ENCODE results near the gene HDAC7.

The HDAC7 gene

DNA sequence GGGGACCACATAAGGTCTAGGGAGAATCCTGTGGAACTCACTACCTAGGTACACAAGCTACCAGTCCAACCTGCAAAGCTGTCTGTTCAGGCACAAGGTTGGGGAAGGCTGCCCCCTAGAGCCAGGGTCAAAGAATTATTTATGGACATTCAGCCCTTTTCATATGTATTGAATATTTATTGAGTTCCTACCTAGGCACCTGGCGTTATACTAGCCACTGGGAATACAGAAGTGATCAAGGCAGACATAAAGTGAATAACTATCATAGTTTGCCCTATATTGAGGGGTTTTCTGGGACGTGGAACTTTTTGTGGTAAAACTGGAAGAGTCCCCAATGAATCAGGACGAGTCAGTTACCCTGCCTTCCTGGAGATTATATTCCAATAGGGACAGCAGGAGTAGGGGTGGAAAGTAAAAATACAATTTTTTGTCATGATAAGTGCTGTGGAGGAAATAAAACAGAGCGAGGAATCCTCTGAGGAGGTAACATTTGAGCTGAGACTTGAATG lies 52.4 kb downstream of the HDAC7 start:
- DNase-seq (ENCODE audit: extremely low spot score) = peak; percentile 71
- TF ChIP-seq, protein P1, sequence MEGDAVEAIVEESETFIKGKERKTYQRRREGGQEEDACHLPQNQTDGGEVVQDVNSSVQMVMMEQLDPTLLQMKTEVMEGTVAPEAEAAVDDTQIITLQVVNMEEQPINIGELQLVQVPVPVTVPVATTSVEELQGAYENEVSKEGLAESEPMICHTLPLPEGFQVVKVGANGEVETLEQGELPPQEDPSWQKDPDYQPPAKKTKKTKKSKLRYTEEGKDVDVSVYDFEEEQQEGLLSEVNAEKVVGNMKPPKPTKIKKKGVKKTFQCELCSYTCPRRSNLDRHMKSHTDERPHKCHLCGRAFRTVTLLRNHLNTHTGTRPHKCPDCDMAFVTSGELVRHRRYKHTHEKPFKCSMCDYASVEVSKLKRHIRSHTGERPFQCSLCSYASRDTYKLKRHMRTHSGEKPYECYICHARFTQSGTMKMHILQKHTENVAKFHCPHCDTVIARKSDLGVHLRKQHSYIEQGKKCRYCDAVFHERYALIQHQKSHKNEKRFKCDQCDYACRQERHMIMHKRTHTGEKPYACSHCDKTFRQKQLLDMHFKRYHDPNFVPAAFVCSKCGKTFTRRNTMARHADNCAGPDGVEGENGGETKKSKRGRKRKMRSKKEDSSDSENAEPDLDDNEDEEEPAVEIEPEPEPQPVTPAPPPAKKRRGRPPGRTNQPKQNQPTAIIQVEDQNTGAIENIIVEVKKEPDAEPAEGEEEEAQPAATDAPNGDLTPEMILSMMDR (IDR thresholded peaks at IDR 0.05; ENCODE audit: control extremely low read depth, extremely low read depth, low read depth, missing control alignments) = peak; percentile 83
- POLR2A ChIA-PET = no interaction called here
- CTCF ChIA-PET = interaction anchor here (0.7 to 35.8 kb wide), 33 partner anchors 10 to 276 kb away, joined by 3 to 1524 read pairs (median 6); partner anchors contain the start of genes ENDOU, RAPGEF3, RPAP3 and TMEM106C

- CTCF ChIA-PET = interaction anchor here (0.7 to 35.8 kb wide), 35 partner anchors 10 to 277 kb away, joined by 3 to 1524 read pairs (median 5); partner anchors contain the start of genes ENDOU, RAPGEF3, RPAP3 and TMEM106C
Observed at GRCh38 chr12:47766502-47767215, 53.0 kb downstream of the HDAC7 start.

GRCh38 chr12:47763481-47764346 lies 56.0 kb downstream of the HDAC7 start:
- POLR2A ChIA-PET = no interaction called here
- CTCF ChIA-PET = interaction anchor here (1.0 to 14.5 kb wide), 6 partner anchors 11 to 49 kb away, joined by 3 to 448 read pairs (median 62); partner anchors contain the start of genes ENDOU and SLC48A1
- no peak for DNase-seq (ENCODE audit: extremely low spot score)
- TF ChIP-seq, protein P1 (IDR thresholded peaks at IDR 0.05; ENCODE audit: control extremely low read depth, extremely low read depth, low read depth, missing control alignments) = no peak

More at GRCh38 chr12:47766502-47767215, 53.0 kb downstream of the HDAC7 start:
- TF ChIP-seq, protein P1 (IDR thresholded peaks at IDR 0.05; ENCODE audit: control extremely low read depth, extremely low read depth, low read depth, missing control alignments) = no peak
- POLR2A ChIA-PET = no interaction called here
- no peak for DNase-seq (ENCODE audit: extremely low spot score)

DNA sequence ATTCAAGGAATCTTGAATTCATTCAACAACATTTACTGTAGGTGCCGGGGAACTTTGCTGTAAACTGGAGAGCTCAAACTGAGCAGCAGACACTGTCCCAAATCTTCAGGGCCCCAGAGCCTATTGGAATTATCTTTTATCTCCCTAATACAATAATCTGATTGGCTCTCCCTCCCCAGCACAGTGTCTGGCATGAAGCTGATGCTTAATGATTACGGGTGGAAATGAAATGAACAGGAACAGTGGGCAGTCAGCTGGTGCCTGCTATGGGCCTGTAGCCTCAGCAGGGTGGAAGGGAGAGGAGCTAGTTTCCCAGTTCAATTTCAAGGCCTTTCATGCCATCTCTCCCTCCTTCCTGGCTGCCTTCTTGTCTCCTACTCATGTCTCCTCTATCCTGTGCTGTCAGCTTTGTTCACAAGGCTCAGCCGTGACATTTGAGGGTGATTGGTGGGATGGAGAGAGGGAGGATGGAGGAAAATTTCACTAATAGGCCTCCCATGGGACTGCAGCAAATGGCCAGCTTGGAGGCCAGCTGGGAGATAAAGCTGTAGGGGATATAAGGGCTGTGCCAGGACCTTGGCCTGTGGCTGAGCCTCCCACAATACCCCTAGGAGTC lies 56.7 kb downstream of the HDAC7 start:
- no peak for DNase-seq (ENCODE audit: extremely low spot score)
- POLR2A ChIA-PET = no interaction called here
- CTCF ChIA-PET = interaction anchor here (1.0 to 14.5 kb wide), 7 partner anchors 11 to 111 kb away, joined by 3 to 448 read pairs (median 8); partner anchors contain the start of genes ENDOU and SLC48A1
- TF ChIP-seq, protein P1 (IDR thresholded peaks at IDR 0.05; ENCODE audit: control extremely low read depth, extremely low read depth, low read depth, missing control alignments) = no peak

DNA sequence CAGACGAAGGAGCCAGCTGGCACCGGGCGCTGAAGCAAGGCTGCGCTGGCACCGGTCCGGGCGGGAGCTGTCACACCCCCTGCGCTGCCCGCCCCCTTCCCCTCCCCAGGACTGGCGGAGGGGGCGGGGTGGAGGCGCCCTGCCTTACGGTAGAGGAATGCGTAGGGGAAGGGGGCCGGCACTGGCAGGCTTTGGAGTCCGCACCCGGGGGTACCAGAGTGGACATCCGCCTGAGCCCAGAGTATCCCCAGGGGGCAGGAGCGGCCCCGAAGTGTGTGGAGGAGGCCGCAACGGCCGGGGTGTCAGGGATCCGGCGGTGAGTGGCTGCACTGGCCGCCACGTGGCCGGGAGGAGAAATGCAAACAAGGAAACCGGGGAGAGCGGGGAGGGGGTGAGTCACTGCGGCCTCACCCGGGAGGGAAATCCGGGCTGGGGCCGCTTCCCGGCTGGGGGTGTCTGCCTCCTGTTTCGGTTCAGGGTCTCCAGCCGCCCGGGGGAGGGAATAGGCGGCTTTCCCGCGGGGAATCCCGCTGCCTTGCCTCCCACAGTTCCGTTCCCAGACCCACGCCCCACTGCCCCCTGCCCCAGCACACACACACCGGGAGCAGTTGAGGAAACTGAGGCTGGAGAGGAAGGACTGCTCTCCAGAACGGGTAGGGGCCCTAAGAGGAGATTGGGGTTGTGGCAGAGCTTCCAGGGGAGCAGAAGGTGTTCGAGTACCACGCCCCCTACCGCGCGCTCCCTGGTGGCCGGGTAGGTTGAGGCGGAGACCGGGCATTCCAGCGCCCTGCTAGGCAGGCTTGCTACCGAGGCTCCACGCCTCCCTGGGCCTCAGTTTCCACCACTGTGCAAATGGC lies 60.6 kb downstream of the HDAC7 start, which contains the start of gene RAPGEF3:
Gene RAPGEF3, minus strand, starts transcription at position 47 of the 857 bp plus-strand sequence. CDS start 324 bp downstream, outside the sequence.
- ChIA-PET POLR2A (interaction anchor here (1.0 kb wide), 1 partner anchor 77 kb away, joined by 5 read pairs; no protein-coding TSS in a partner anchor), CTCF (interaction anchor here (0.6 to 14.5 kb wide), 15 partner anchors 9 to 107 kb away, joined by 3 to 448 read pairs (median 5); partner anchors contain the start of genes ENDOU and SLC48A1)
- DNase-seq (ENCODE audit: extremely low spot score) = peak; percentile 86
- TF ChIP-seq, protein P1 (IDR thresholded peaks at IDR 0.05; ENCODE audit: control extremely low read depth, extremely low read depth, low read depth, missing control alignments) = peak; percentile 68

Data from GM10248 (cell line).